Osteoblast (primary cell): ENCODE data around the gene SEMA4B. TPM values are rescaled to one million over a fixed set of nuclear protein-coding genes. Genes with fewer than 3 reads are reported as not detected.

Source experiments
- DNase-seq: peaks from one replicate; pipeline ENCODE4 v3.0.0; 2011; ENCODE audit warnings: low spot score, mixed read lengths; ENCODE audit not compliant: insufficient read length; ENCODE audit errors: missing footprints
- H2AFZ ChIP-seq: 2 replicates; pipeline ENCODE4 v1.6.0; 2011; ENCODE audit warnings: mild to moderate bottlenecking, low read length
- H3K27ac ChIP-seq: 2 replicates; pipeline ENCODE4 v1.5.1; 2011; ENCODE audit warnings: mild to moderate bottlenecking, low read depth, low read length, moderate library complexity
- H3K27me3 ChIP-seq: 2 replicates; pipeline ENCODE4 v1.6.0; 2012; ENCODE audit warnings: mild to moderate bottlenecking, control low read depth, inconsistent platforms, low read length, moderate library complexity; ENCODE audit not compliant: insufficient read depth
- H3K36me3 ChIP-seq: 2 replicates; pipeline ENCODE4 v1.5.1; 2011; ENCODE audit warnings: mild to moderate bottlenecking, low read length, control low read depth, moderate library complexity; ENCODE audit not compliant: insufficient read depth
- H3K4me1 ChIP-seq: 2 replicates; pipeline ENCODE4 v1.5.1; 2011; ENCODE audit warnings: mild to moderate bottlenecking, low read length, control low read depth, moderate library complexity; ENCODE audit not compliant: insufficient read depth
- H3K4me2 ChIP-seq: 2 replicates; pipeline ENCODE4 v1.6.0; 2011; ENCODE audit warnings: mild to moderate bottlenecking, low read length; ENCODE audit not compliant: insufficient read depth
- H3K4me3 ChIP-seq: fragments of 200-600 bp; sonication (generic); 3 replicates; pipeline ENCODE4 v1.5.1; 2012; ENCODE audit warnings: mild to moderate bottlenecking, low read length, inconsistent platforms; ENCODE audit not compliant: insufficient read depth
- H3K79me2 ChIP-seq: 2 replicates; pipeline ENCODE4 v1.6.0; 2012; ENCODE audit warnings: mild to moderate bottlenecking, low read length, control low read depth, inconsistent platforms; ENCODE audit not compliant: insufficient read depth
- H3K9me3 ChIP-seq: 2 replicates; pipeline ENCODE4 v1.5.1; 2011; ENCODE audit warnings: low read depth, low read length, control low read depth
- H4K20me1 ChIP-seq: 2 replicates; pipeline ENCODE4 v1.6.0; 2012; ENCODE audit warnings: mild to moderate bottlenecking, low read length, control low read depth; ENCODE audit not compliant: insufficient read depth
- CTCF ChIP-seq: IDR thresholded peaks from 2 replicates; pipeline ENCODE4 v1.5.1; 2011; ENCODE audit warnings: mild to moderate bottlenecking, low read depth, low read length, moderate library complexity; ENCODE audit errors: extremely low read depth
- total RNA-seq: library from RNA; depleted of rRNA; stranded (reverse); fragments of >200 nt; gene quantifications from 2 replicates; pipeline ENCODE4 v1.2.3, GENCODE V29; 2012

Gene SEMA4B
- total RNA-seq, 1 donor: 8.7 TPM

GRCh38 chr15:90201944-90202375 lies 830 bp downstream of the SEMA4B start:
- Histone ChIP-seq H3K79me2 (peaks cover 12% of the 10 kb centered on the region), H3K36me3 (no peaks in the 10 kb centered on the region), H3K4me3 (peak overlapping the region; percentile 86), H3K27ac (peak overlapping the region; percentile 2), H2AFZ (peak overlapping the region; percentile 83), H3K27me3 (no peaks in the 10 kb centered on the region), H4K20me1 (peaks cover 8% of the 10 kb centered on the region), H3K4me2 (peak overlapping the region; percentile 90), H3K4me1 (peaks cover 24% of the 10 kb centered on the region), H3K9me3 (no peaks in the 10 kb centered on the region)
- no peak for TF ChIP-seq CTCF
- DNase-seq: peak; percentile 92

DNA sequence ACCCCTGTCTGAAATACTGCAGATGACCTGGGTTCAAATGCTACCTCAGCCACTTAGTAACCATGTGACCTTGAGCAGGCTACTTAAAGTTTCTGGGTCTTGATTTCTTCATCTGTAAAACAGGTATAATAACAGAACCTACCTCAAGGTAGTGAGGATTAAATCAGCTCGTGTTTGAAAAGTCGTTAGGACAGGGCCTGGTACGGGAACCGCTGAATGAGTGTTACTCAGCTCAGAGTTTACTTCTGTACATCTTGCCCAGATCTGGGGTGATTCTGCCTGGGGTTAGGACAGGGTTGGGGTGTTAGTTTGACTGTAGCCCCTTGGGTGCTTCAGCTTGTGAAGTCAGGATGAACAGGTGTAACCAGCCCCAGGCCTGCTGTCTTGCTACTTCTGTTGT lies 1.8 kb downstream of the SEMA4B start:
- Histone ChIP-seq H3K4me2 (peak overlapping the region; percentile 90), H3K27ac (no peak overlapping the region), H2AFZ (no peak overlapping the region), H4K20me1 (peaks cover 8% of the 10 kb centered on the region), H3K4me1 (peaks cover 24% of the 10 kb centered on the region), H3K4me3 (no peak overlapping the region), H3K36me3 (no peaks in the 10 kb centered on the region), H3K79me2 (peaks cover 12% of the 10 kb centered on the region), H3K9me3 (no peaks in the 10 kb centered on the region), H3K27me3 (no peaks in the 10 kb centered on the region)
- no peak for TF ChIP-seq CTCF
- DNase-seq: peak; percentile 69

DNA sequence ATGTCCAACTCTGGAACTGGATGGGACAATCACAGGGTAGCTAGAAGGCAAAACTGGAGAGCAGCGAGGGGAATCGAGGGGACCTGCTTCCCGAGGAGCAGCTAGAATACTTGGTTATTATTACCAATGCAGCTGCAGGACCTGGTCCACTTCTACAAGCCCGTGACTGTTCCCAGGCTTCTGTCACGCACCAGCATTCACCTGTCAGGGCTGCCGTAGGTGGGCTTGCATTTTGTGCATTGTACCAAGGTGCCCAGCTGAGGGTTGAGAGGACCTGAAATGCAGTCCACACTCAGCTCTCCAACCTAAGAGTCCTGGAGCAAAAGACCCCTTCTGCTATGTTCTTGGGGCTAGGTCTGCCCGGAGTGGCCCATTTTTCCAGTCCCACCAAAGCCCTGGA lies 2.3 kb downstream of the SEMA4B start:
- no peak overlapping the region for H3K4me2 ChIP-seq
- H3K27ac ChIP-seq: no peak overlapping the region
- no peaks in the 10 kb centered on the region for H3K27me3 ChIP-seq
- H2AFZ ChIP-seq: no peak overlapping the region
- peaks cover 8% of the 10 kb centered on the region for H4K20me1 ChIP-seq
- no peak overlapping the region for H3K4me3 ChIP-seq
- no peaks in the 10 kb centered on the region for H3K9me3 ChIP-seq
- TF ChIP-seq CTCF: no peak
- H3K79me2 ChIP-seq: peaks cover 12% of the 10 kb centered on the region
- H3K36me3 ChIP-seq: no peaks in the 10 kb centered on the region
- DNase-seq: no peak
- H3K4me1 ChIP-seq: peaks cover 24% of the 10 kb centered on the region

GRCh38 chr15:90203922-90204321 lies 2.8 kb downstream of the SEMA4B start:
- Histone ChIP-seq H3K27me3 (no peaks in the 10 kb centered on the region), H3K4me1 (peaks cover 24% of the 10 kb centered on the region), H4K20me1 (peaks cover 8% of the 10 kb centered on the region), H3K79me2 (peaks cover 12% of the 10 kb centered on the region), H3K4me3 (no peak overlapping the region), H3K36me3 (no peaks in the 10 kb centered on the region), H3K27ac (no peak overlapping the region), H3K9me3 (no peaks in the 10 kb centered on the region), H2AFZ (no peak overlapping the region), H3K4me2 (no peak overlapping the region)
- DNase-seq: peak; percentile 85
- TF ChIP-seq CTCF: no peak
